ENCODE data around the gene C1S. TPM values are rescaled to one million over a fixed set of nuclear protein-coding genes. Genes with fewer than 3 reads are reported as not detected.

The C1S gene
- total RNA-seq, 1 donor from 2014 or later, result 0.71 TPM

GRCh38 chr12:7114851-7115250 is 54.3 kb downstream of the C1S start:
- Mint-ChIP-seq H3K4me3 (no peak overlapping the region), H3K9me3 (no peaks in the 10 kb centered on the region), H3K36me3 (ENCODE audit: low read depth) (peaks cover 21% of the 10 kb centered on the region), H3K27me3 (no peaks in the 10 kb centered on the region), H3K27ac (no peak overlapping the region), H3K4me1 (peaks cover 5% of the 10 kb centered on the region)
- TF ChIP-seq CTCF (IDR thresholded peaks at IDR 0.05), result no peak
- ATAC-seq (ENCODE audit: low read depth), result no peak
- ChIA-PET POLR2A (no interaction called here), CTCF (interaction anchor here (1.0 to 3.4 kb wide), 2 partner anchors 190 to 245 kb away, joined by 3 to 12 read pairs; no protein-coding TSS in a partner anchor)
- DNase-seq, result no peak
- intact Hi-C loops (cut with micrococcal nuclease), result no loop called here

DNA sequence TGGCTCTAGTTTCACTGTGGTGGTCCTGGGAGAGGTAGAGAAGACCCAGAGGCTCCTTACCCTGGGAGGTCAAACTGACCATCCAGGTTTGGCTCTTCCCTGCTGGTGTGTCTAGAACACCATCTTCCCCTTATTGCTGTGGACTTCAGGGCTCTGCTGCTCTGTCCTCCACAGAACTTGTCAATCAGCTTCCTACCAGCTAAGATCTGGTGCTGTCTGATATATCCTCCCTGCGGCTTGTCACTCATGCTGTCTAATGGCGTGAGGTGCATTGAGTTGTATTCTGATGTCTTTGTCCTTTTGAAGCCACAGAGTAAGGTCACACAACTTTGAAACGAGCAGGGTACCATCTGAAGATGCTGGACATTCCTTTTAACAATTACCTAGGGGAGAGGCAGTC is 55.7 kb downstream of the C1S start:
- H3K36me3 Mint-ChIP-seq (ENCODE audit: low read depth), result peaks cover 21% of the 10 kb centered on the region
- H3K4me1 Mint-ChIP-seq, result peaks cover 5% of the 10 kb centered on the region
- TF ChIP-seq CTCF (IDR thresholded peaks at IDR 0.05), result no peak
- CTCF ChIA-PET, result interaction anchor here (0.9 kb wide), 1 partner anchor 247 kb away, joined by 3 read pairs; no protein-coding TSS in a partner anchor
- POLR2A ChIA-PET, result interaction anchor here (0.6 kb wide), 1 partner anchor 690 kb away, joined by 3 read pairs; no protein-coding TSS in a partner anchor
- H3K27ac Mint-ChIP-seq, result no peak overlapping the region
- ATAC-seq (ENCODE audit: low read depth), result no peak
- H3K27me3 Mint-ChIP-seq, result no peaks in the 10 kb centered on the region
- intact Hi-C loops (cut with micrococcal nuclease), result no loop called here
- H3K4me3 Mint-ChIP-seq, result no peak overlapping the region
- H3K9me3 Mint-ChIP-seq, result no peaks in the 10 kb centered on the region
- DNase-seq, result no peak

DNA sequence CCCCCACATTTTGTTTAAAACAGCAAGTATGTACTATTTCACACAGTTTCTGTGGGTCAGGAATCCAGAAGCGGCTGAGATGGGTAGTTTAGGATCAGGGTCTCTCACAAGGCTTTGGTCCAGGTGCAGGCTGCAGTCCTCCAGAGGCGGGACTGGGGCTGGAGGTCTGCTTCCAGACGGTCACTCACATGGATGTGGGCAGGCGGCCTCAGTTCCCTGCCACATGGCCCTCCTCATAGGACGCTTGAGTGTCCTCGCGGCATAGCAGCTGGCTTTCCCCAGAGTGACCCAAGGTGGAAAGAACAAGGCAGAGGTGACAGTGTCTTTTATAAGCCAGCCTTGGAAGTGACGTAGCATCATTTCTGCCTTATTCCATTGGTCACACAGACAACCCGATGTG is 56.4 kb downstream of the C1S start:
- Mint-ChIP-seq H3K9me3 (no peaks in the 10 kb centered on the region), H3K36me3 (ENCODE audit: low read depth) (peaks cover 19% of the 10 kb centered on the region), H3K27ac (no peak overlapping the region), H3K4me1 (peaks cover 5% of the 10 kb centered on the region), H3K4me3 (no peak overlapping the region), H3K27me3 (no peaks in the 10 kb centered on the region)
- intact Hi-C loops (cut with micrococcal nuclease), result no loop called here
- DNase-seq (no peak), ATAC-seq (ENCODE audit: low read depth) (no peak)
- no peak for TF ChIP-seq CTCF (IDR thresholded peaks at IDR 0.05)
- POLR2A ChIA-PET, result no interaction called here
- CTCF ChIA-PET, result interaction anchor here (0.9 kb wide), 1 partner anchor 247 kb away, joined by 3 read pairs; no protein-coding TSS in a partner anchor

- DNase-seq (no peak), ATAC-seq (ENCODE audit: low read depth) (no peak)
- no peaks in the 10 kb centered on the region for H3K9me3 Mint-ChIP-seq
- intact Hi-C loops (cut with micrococcal nuclease), result no loop called here
- no peaks in the 10 kb centered on the region for H3K27me3 Mint-ChIP-seq
- H3K36me3 Mint-ChIP-seq (ENCODE audit: low read depth), result peaks cover 19% of the 10 kb centered on the region
- peaks cover 5% of the 10 kb centered on the region for H3K4me1 Mint-ChIP-seq
- H3K4me3 Mint-ChIP-seq, result no peak overlapping the region
- ChIA-PET POLR2A (no interaction called here), CTCF (interaction anchor here (1.3 kb wide), 1 partner anchor 9 kb away, joined by 5 read pairs; the partner anchor contains the start of gene C1RL)
- no peak overlapping the region for H3K27ac Mint-ChIP-seq
- TF ChIP-seq CTCF (IDR thresholded peaks at IDR 0.05), result no peak
These were observed 57.2 kb downstream of the C1S start for GRCh38 chr12:7117670-7118069.

GRCh38 chr12:7118881-7119280 is 58.4 kb downstream of the C1S start:
- TF ChIP-seq CTCF (IDR thresholded peaks at IDR 0.05), result no peak
- ChIA-PET POLR2A (interaction anchor here (0.7 kb wide), 1 partner anchor 17 kb away, joined by 6 read pairs; no protein-coding TSS in a partner anchor), CTCF (no interaction called here)
- Mint-ChIP-seq H3K27ac (no peak overlapping the region), H3K27me3 (no peaks in the 10 kb centered on the region), H3K36me3 (ENCODE audit: low read depth) (peaks cover 19% of the 10 kb centered on the region), H3K9me3 (no peaks in the 10 kb centered on the region), H3K4me3 (no peak overlapping the region), H3K4me1 (no peaks in the 10 kb centered on the region)
- intact Hi-C loops (cut with micrococcal nuclease), result no loop called here
- ATAC-seq (ENCODE audit: low read depth) (no peak), DNase-seq (no peak)
